HepG2 (cell line): ENCODE results near the gene USP32. TPM values are rescaled to one million over a fixed set of nuclear protein-coding genes. Genes with fewer than 3 reads are reported as not detected.

Experiments
- NRL ChIP-seq: sonication (generic); formaldehyde crosslinking; IDR thresholded peaks from 2 replicates; pipeline ENCODE4 v1.5.0; 2020; ENCODE audit warnings: missing genetic modification reagents, mild to moderate bottlenecking, moderate library complexity, borderline replicate concordance
- ZBTB40 ChIP-seq, 2 experiments: fragments of 450-650 bp in 1 of 2; sonication (generic) in 1 of 2; formaldehyde crosslinking in 1 of 2; IDR thresholded peaks; 2 replicates each; pipeline versions ENCODE4 v1.6.1 to v1.8.0; 2016 to 2022; ENCODE audit warnings: antibody characterized with exemption in 1 of 2, mild to moderate bottlenecking in 1 of 2, missing genetic modification reagents in 1 of 2
- polyA plus RNA-seq, 8 experiments: library from polyadenylated mRNA; depleted of rRNA in 3 of 8; stranded (reverse) in 7 of 8; unstranded in 1 of 8; fragments of >200 nt; fragmentation: Illumina TruSeq in 4 of 8; extraction: Trizol in 4 of 8; gene quantifications; 2 replicates each; pipeline versions ENCODE4 v1.2.1 to v1.2.3, GENCODE V29; 2011 to 2016; ENCODE audit warnings: low read depth in 4 of 8, missing spikeins in 1 of 8, mixed read lengths in 1 of 8; ENCODE audit not compliant: insufficient read depth in 1 of 8
- small RNA-seq, 3 experiments: library from RNA; depleted of rRNA; stranded (forward); fragments of <200 nt; gene quantifications; one replicate each; pipeline ENCODE3, GENCODE V24; 2012; ENCODE audit warnings: low read depth in 2 of 3, low replicate concordance in 1 of 3; ENCODE audit not compliant: insufficient read length in 3 of 3, insufficient read depth in 2 of 3
- total RNA-seq, 5 experiments: library from RNA; depleted of rRNA; stranded (reverse); fragments of >200 nt; fragmentation: Illumina TruSeq; extraction: Trizol; gene quantifications; 2 replicates each; pipeline ENCODE4 v1.2.3, GENCODE V29; 2016; ENCODE audit warnings: low read depth in 1 of 5
- TF ChIP-seq, protein P1 (sequence below): sonication (generic); formaldehyde crosslinking; IDR thresholded peaks from 2 replicates; pipeline ENCODE4 v1.8.0; 2022; ENCODE audit warnings: missing genetic modification reagents, mild to moderate bottlenecking, inconsistent platforms, borderline replicate concordance

USP32 gene
- total and polyA plus RNA-seq, 2 of the 13 experiments (the other 11 are each of a cell fraction or from before 2014, with no cell fraction given) = 24.9 to 39.9 TPM

- TF ChIP-seq NRL (CRISPR knock-in tag) = no peak
- TF ChIP-seq, protein P1, sequence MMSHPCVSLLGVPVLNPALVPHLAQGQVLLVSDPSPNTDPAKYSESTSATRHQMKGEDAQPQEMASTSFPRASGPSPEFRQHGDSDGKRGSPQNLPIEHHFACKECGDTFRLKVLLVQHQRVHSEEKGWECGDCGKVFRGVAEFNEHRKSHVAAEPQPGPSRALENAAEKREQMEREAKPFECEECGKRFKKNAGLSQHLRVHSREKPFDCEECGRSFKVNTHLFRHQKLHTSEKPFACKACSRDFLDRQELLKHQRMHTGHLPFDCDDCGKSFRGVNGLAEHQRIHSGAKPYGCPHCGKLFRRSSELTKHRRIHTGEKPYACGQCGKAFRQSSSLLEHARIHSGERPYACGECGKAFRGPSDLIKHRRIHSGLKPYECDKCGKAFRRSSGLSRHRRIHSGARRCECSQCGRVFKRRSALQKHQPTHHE (CRISPR knock-in tag) = no peak
- TF ChIP-seq ZBTB40 (IDR thresholded peaks at IDR 0.05) = no peak
- no peak for TF ChIP-seq ZBTB40 (CRISPR knock-in tag; IDR thresholded peaks at IDR 0.05)
- TF ChIP-seq, all 625 proteins: peak for 0
Observed at GRCh38 chr17:60129164-60129563, 262.8 kb downstream of the USP32 start (continued).

Small RNA genes lying within 50 kb of the gene (small RNA-seq; reads per million reads assigned to genes)
- 22.8 to 1,580 (median 34.6) reads per million in 3 experiments for gene SCARNA20

Other genes starting within 250 kb of the USP32 start
- gene CA4, start 242.2 kb downstream of the USP32 start, total RNA-seq (2016; rRNA removed; fragmentation: Illumina TruSeq; extraction: Trizol) = not detected in 2 replicates
- gene CA4, start 242.2 kb downstream of the USP32 start, polyA plus RNA-seq (2011; rRNA removed) = not detected in 2 replicates
- not detected in 2 replicates for gene CHCT1, start 30.4 kb upstream of the USP32 start, total RNA-seq (2016; rRNA removed; fragmentation: Illumina TruSeq; extraction: Trizol)
- not detected in 2 replicates for gene CHCT1, start 30.4 kb upstream of the USP32 start, polyA plus RNA-seq (2011; rRNA removed)
- 45.8 and 68.8 TPM in 2 replicates for gene APPBP2, start 134.1 kb upstream of the USP32 start, total RNA-seq (2016; rRNA removed; fragmentation: Illumina TruSeq; extraction: Trizol)
- gene APPBP2, start 134.1 kb upstream of the USP32 start, polyA plus RNA-seq (2011; rRNA removed) = 15.9 and 17.5 TPM in 2 replicates
- 26.2 and 32.3 TPM in 2 replicates for gene PPM1D, start 208.1 kb upstream of the USP32 start, total RNA-seq (2016; rRNA removed; fragmentation: Illumina TruSeq; extraction: Trizol)
- gene PPM1D, start 208.1 kb upstream of the USP32 start, polyA plus RNA-seq (2011; rRNA removed) = 7.3 and 8.0 TPM in 2 replicates